ENCODE results near the gene ANO10.
"Not testable (repeated sequence)": the region's sequence is repeated elsewhere in the genome, so short reads cannot be mapped to it uniquely, and the experiment has no call there.

The ANO10 gene

DNA sequence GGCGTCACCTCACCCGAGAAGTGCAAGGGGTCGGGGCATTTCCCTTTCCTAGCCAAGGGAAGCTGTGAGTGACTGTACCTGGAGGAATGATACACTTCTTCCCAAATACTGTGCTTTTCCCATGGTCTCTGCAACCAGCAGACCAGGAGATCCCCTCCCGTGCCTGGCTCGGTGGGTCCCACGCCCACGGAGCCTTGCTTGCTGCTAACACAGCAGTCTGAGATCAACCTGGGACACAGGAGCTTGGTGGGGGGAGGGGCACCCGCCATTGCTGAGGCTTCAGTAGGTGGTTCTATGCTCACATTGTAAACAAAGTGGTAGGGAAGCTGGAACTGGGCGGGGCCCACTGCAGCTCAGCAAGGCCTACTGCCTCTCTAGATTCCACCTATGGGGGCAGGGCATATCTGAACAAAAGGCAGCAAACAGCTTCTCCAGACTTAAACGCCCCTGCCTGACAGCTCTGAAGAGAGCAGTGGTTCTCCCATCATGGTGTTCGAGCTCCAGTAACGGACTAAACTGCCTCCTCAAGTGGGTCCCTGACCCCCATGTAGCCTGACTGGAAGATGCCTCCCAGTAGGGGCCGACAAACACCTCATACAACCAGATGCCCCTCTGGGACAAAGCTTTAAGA lies 37.6 kb upstream of the ANO10 start:
- Histone ChIP-seq H3K9me2 (ENCODE audit: low read depth, low read length) (no peaks in the 10 kb centered on the region), H2AFZ (ENCODE audit: low read length) (no peak overlapping the region), H3K4me3 (ENCODE audit: low read depth, low read length, poor library complexity, severe bottlenecking) (no peak overlapping the region), H3K9ac (ENCODE audit: low read length) (no peak overlapping the region), H3K4me1 (ENCODE audit: insufficient read depth, low read length, severe bottlenecking) (no peaks in the 10 kb centered on the region), H3K9me3 (ENCODE audit: low read length) (no peaks in the 10 kb centered on the region), H3K36me3 (ENCODE audit: insufficient read depth, low read length) (no peaks in the 10 kb centered on the region), H4K20me1 (ENCODE audit: insufficient read depth, low read length) (no peaks in the 10 kb centered on the region), H3K27me3 (ENCODE audit: insufficient read depth, low read length) (no peaks in the 10 kb centered on the region), H3F3A (ENCODE audit: insufficient read depth, low read length) (no peaks in the 10 kb centered on the region), H3K4me2 (ENCODE audit: low read length) (no peak overlapping the region), H3K79me2 (ENCODE audit: insufficient read depth, low read length) (no peaks in the 10 kb centered on the region), H3K27ac (ENCODE audit: low read depth, low read length, poor library complexity, severe bottlenecking) (no peak overlapping the region)
- TF ChIP-seq, protein P1, sequence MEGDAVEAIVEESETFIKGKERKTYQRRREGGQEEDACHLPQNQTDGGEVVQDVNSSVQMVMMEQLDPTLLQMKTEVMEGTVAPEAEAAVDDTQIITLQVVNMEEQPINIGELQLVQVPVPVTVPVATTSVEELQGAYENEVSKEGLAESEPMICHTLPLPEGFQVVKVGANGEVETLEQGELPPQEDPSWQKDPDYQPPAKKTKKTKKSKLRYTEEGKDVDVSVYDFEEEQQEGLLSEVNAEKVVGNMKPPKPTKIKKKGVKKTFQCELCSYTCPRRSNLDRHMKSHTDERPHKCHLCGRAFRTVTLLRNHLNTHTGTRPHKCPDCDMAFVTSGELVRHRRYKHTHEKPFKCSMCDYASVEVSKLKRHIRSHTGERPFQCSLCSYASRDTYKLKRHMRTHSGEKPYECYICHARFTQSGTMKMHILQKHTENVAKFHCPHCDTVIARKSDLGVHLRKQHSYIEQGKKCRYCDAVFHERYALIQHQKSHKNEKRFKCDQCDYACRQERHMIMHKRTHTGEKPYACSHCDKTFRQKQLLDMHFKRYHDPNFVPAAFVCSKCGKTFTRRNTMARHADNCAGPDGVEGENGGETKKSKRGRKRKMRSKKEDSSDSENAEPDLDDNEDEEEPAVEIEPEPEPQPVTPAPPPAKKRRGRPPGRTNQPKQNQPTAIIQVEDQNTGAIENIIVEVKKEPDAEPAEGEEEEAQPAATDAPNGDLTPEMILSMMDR (IDR thresholded peaks at IDR 0.05; ENCODE audit: low read length): no peak
- no peak for TF ChIP-seq EZH2 (IDR thresholded peaks at IDR 0.05; ENCODE audit: borderline replicate concordance, low read length)

DNA sequence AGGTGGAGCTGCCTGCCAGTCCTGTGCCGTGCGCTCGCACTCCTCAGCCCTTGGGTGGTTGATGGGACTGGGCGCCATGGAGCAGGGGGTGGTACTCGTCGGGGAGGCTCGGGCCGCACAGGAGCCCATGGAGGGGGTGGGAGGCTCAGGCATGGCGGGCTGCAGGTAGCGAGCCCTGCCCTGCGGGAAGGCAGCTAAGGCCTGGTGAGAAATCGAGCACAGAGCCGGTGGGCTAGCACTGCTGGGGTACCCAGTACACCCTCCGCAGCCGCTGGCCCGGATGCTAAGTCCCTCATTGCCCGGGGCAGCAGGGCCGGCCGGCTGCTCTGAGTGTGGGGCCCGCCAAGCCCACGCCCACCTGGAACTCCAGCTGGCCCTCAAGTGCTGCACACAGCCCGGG lies 34.6 kb upstream of the ANO10 start:
- not testable (repeated sequence) for H3K27me3 ChIP-seq (ENCODE audit: insufficient read depth, low read length); H3K9me3 ChIP-seq (ENCODE audit: low read length); H3K4me2 ChIP-seq (ENCODE audit: low read length); H3K27ac ChIP-seq (ENCODE audit: low read depth, low read length, poor library complexity, severe bottlenecking); H4K20me1 ChIP-seq (ENCODE audit: insufficient read depth, low read length); H3K9me2 ChIP-seq (ENCODE audit: low read depth, low read length); H3K36me3 ChIP-seq (ENCODE audit: insufficient read depth, low read length); H2AFZ ChIP-seq (ENCODE audit: low read length); H3K4me3 ChIP-seq (ENCODE audit: low read depth, low read length, poor library complexity, severe bottlenecking); H3F3A ChIP-seq (ENCODE audit: insufficient read depth, low read length); H3K79me2 ChIP-seq (ENCODE audit: insufficient read depth, low read length); H3K9ac ChIP-seq (ENCODE audit: low read length); H3K4me1 ChIP-seq (ENCODE audit: insufficient read depth, low read length, severe bottlenecking)

DNA sequence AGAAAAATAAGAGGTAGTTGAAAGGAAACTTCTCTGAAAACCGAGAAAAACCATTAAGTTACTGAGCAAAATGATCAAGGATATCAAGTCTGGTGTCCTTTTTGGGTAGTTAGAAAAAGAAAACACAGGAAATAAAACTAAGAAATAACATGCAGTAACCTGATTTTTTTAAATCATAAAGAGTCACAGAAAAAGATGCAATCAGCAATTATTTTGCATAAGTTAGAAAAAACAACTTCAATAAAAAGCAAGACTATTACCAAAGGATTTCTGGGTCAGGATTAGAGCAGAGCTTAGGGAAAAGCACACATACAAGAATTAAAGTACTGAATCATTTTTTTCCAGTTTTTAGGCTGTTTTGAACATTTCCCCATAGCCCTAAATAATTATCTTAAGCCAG lies 28.5 kb upstream of the ANO10 start:
- H3K4me3 ChIP-seq (ENCODE audit: low read depth, low read length, poor library complexity, severe bottlenecking): no peak overlapping the region
- H2AFZ ChIP-seq (ENCODE audit: low read length): no peak overlapping the region
- H3K27ac ChIP-seq (ENCODE audit: low read depth, low read length, poor library complexity, severe bottlenecking): no peak overlapping the region
- no peaks in the 10 kb centered on the region for H3K9me2 ChIP-seq (ENCODE audit: low read depth, low read length)
- TF ChIP-seq EZH2 (IDR thresholded peaks at IDR 0.05; ENCODE audit: borderline replicate concordance, low read length): no peak
- TF ChIP-seq, protein P1 (IDR thresholded peaks at IDR 0.05; ENCODE audit: low read length): no peak
- H3K27me3 ChIP-seq (ENCODE audit: insufficient read depth, low read length): no peaks in the 10 kb centered on the region
- H3K4me1 ChIP-seq (ENCODE audit: insufficient read depth, low read length, severe bottlenecking): no peaks in the 10 kb centered on the region
- H3K79me2 ChIP-seq (ENCODE audit: insufficient read depth, low read length): no peaks in the 10 kb centered on the region
- no peak overlapping the region for H3K4me2 ChIP-seq (ENCODE audit: low read length)
- no peaks in the 10 kb centered on the region for H3K36me3 ChIP-seq (ENCODE audit: insufficient read depth, low read length)
- no peaks in the 10 kb centered on the region for H4K20me1 ChIP-seq (ENCODE audit: insufficient read depth, low read length)
- no peak overlapping the region for H3K9ac ChIP-seq (ENCODE audit: low read length)
- H3K9me3 ChIP-seq (ENCODE audit: low read length): 0 out of 2 replicates have a peak, but pooled peaks cover 3% of the 10 kb centered on the region
- no peaks in the 10 kb centered on the region for H3F3A ChIP-seq (ENCODE audit: insufficient read depth, low read length)

DNA sequence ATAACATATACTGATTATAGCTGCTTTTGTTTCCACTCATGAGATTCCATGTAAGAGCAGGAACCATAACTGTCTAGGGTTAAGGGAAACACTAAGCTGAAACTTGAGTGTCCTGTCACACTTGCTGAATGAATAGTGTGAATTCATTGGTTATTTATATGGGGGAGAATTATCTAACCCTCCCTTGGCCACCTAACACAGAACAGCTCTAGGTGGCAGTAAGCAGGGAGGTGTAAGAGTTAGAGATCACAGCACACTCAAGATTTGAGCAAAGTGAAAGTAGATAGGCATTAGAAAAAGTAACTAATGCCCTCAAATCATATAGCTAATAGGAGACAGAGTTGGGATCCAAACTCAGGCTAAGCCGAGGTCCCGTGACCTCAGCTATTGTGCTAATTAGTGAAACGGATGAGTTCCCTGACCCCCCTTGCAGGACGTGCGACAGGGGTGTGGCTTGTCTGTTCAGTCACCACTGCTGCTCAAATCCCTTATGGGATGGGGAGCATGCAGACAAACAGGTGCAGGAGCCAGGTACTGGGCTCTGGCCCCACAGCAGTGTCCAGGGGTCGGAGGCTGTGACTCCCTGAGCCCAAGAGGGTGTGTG lies 27.7 kb upstream of the ANO10 start:
- no peaks in the 10 kb centered on the region for H3K9me2 ChIP-seq (ENCODE audit: low read depth, low read length)
- no peaks in the 10 kb centered on the region for H4K20me1 ChIP-seq (ENCODE audit: insufficient read depth, low read length)
- H3K9ac ChIP-seq (ENCODE audit: low read length): no peak overlapping the region
- H2AFZ ChIP-seq (ENCODE audit: low read length): no peak overlapping the region
- H3K27ac ChIP-seq (ENCODE audit: low read depth, low read length, poor library complexity, severe bottlenecking): no peak overlapping the region
- H3K4me2 ChIP-seq (ENCODE audit: low read length): peak overlapping the region; percentile 54
- H3K27me3 ChIP-seq (ENCODE audit: insufficient read depth, low read length): no peaks in the 10 kb centered on the region
- no peaks in the 10 kb centered on the region for H3K79me2 ChIP-seq (ENCODE audit: insufficient read depth, low read length)
- no peaks in the 10 kb centered on the region for H3F3A ChIP-seq (ENCODE audit: insufficient read depth, low read length)
- peak overlapping the region; percentile 36 for H3K4me3 ChIP-seq (ENCODE audit: low read depth, low read length, poor library complexity, severe bottlenecking)
- no peaks in the 10 kb centered on the region for H3K4me1 ChIP-seq (ENCODE audit: insufficient read depth, low read length, severe bottlenecking)
- TF ChIP-seq, protein P1 (IDR thresholded peaks at IDR 0.05; ENCODE audit: low read length): peak; percentile 9; the same call in 1 of the 2 replicates
- TF ChIP-seq EZH2 (IDR thresholded peaks at IDR 0.05; ENCODE audit: borderline replicate concordance, low read length): no peak
- H3K9me3 ChIP-seq (ENCODE audit: low read length): 0 out of 2 replicates have a peak, but pooled peaks cover 3% of the 10 kb centered on the region
- H3K36me3 ChIP-seq (ENCODE audit: insufficient read depth, low read length): no peaks in the 10 kb centered on the region

Data from OCI-LY1 (cell line).